ENCODE measurements around the gene ABCD1.
"Not testable (repeated sequence)": the region's sequence is repeated elsewhere in the genome, so short reads cannot be mapped to it uniquely, and the experiment has no call there.

The ABCD1 gene

DNA sequence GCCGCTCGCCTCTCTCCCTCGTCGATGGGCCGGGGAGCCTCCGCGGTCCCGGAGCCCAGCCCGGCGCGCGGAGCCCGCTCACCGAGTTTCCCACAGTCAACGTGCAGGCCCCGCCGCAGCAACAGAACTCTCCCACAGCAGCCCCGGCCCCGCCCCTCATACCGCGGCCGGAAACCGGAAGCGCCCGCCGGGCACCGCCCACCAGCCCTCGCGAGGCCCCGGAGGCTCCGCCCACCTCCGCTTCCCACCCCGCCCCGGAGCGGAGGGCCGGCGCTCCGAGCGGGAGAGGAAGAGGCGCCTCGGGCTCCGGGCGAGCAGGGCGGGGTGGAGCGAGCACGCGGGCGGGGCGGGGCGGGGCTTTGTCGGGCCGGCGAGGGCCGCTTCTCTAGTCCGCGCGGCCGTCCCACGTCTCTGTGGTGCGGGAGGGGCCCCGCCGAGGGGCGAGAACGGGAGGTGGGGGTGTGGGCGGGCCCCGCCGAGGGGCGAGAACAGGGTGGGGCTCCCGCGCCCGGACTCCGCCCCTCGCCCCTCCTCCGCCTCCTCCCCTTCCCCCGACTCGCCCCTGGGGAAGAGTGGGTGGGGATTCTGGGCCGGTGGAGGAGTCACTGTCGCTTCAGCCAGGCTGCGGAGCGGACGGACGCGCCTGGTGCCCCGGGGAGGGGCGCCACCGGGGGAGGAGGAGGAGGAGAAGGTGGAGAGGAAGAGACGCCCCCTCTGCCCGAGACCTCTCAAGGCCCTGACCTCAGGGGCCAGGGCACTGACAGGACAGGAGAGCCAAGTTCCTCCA lies at the start of gene ABCD1, which contains the start of gene BCAP31:
Gene ABCD1 (plus strand): TSS at position 605 of the 787 bp plus-strand sequence. CDS start 411 bp downstream, outside the sequence.
Gene BCAP31 (minus strand): TSS at position 136 of the 787 bp plus-strand sequence. CDS start 1,143 bp downstream, outside the sequence.
- peak in 13 of 14 donors; percentile 45 to 91 (median 78) for DNase-seq

- no peak for DNase-seq
Observed at GRCh38 chrX:153681175-153681574, 43.5 kb upstream of the ABCD1 start.

GRCh38 chrX:153683486-153683885 lies 41.2 kb upstream of the ABCD1 start:
- not testable (repeated sequence) for DNase-seq

DNA sequence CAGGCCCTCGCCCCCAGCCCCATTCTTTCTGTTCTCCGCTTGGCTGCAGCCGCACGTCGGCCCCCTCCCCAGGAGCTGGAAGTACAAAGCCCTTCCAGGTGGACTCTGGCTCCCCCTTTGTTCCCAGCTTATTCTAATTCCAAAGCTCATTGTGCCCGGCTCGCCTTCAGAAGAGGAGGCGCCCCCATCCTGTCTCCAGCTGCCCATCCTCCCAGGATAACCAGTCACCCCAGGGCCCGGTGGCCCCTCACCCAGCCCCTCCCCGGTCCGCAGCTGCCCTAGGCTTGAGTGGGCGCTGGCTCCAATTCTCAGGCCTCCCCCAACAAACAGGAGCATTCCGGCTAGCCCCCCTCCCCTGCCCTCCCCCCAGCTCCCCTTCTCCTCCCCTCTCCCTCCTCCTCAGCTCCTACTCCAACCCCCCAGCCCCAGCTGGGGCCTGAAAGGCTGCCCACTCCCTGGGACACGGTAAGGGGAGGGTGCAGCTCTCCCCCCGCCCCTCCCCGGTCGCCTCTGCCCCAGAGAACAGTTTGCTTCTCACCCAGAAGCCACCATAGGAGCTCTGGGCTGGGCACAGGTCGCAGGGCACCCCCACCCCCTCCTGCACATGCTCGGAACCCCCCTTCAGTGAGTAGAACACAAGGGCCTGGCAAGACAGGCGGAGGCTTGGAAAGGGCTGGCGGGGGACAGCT lies 40.0 kb upstream of the ABCD1 start:
- DNase-seq = no peak

DNA sequence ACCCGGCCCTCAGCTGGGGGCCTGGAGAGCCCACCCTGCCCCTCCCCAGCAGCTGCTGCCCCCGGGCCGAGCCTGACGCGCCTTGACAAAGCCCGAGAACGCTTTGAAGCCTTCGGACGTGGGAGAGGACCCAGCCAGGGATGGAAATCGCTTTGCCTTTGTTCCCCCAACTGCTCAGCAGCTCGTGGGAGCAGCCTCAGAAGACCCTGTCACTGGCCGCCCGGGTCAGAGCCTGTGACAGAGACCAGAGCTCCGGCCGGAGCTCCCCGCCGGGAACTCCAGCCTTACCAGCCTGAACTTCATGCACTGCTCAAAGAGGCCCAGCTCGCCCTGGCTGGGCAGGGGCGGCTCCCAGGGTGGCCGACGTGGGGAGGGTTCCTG lies 39.5 kb upstream of the ABCD1 start:
- DNase-seq = no peak

DNA sequence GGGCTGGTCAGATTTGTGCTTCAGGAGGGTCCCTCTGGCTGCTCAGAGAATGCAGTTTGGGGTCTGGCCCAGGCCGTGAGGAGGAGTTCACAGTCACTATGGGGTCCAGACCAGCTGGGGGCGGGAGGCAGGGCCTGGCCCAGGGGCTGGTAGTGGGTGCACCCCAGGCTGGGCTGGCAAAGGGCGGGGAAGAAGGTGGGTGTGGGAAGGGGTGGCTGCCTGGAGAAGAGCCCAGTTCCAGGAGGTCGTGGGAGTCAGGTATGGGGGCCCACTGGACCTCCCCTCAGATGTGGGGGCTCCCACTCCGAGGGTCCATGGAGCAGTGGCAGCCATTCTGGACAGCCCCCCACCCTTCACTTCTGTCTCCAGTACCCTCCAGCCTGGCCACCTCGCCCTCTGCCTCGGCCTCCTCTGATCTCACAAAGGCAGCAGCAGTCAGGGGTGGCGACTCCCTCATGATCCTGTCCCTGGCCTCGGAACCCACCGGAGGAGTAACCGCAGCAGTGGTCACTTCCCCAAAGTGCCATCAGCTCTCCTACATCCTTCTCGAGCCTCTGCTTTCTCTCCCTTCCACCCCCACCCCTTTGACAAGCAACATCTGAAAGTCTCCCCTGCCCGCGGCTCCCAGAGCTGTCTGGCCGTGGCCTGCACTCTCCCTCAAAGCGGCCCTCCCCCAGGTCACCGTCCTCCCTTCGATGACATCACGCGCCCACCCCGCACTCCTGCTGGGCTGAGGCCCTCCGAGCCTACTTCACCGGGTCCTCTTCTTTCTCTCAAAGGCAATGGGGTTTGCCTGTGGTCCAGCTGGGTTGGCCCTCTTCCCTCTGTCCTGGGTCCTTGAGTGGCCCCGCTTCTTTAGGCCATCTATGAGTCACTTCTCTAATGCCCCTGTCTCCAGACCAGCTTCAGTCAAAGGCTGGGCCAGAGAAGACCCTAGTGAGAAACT lies 38.6 kb upstream of the ABCD1 start:
- no peak for DNase-seq

DNA sequence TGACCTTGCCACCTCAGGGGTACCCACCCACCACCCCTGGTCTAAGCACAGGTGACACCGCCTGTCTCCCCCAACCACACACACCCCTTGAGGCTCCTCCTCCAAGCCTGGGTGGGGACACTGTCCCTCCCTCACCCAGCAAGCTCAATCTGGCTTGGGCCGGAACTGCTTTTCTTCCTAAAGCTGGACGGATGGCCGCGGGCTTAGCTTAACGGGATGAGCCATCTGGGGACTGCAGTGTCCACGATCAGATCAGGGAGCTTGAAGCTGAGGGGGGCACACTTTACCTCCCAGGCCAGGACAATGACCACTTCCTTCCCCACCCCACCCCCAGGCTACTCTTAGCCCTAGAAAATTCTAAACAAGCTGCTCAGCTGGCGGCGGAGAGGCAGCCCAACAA lies 37.9 kb upstream of the ABCD1 start:
- no peak for DNase-seq

- DNase-seq = peak in 12 of 14 donors; percentile 23 to 81 (median 56)
Observed at GRCh38 chrX:153687121-153688039, 37.3 kb upstream of the ABCD1 start, which contains the start of gene SLC6A8. SLC6A8 (plus strand) TSS chrX:153687926; CDS start chrX:153688575, 649 bp downstream.

DNA sequence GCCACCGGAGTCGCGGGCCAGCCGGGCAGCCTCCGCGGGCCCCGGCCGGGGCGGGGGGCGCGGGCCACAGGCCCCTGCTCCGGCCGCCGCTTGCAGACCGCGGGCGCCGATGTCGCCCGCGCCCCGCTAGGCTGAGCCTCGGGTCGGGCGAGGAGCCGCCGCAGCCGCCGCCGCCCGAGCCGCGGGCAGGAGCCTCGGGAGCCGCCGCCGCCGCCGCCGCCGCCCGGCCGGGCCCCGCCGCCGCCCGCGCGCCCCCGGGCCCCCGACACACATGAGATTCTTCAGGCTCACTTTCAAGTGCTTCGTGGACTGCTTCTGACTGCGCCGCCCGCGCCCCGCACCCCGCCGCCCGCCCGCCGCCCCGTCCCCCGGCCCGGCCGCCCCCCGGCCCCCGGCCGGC lies 36.6 kb upstream of the ABCD1 start:
- no peak for DNase-seq

DNA sequence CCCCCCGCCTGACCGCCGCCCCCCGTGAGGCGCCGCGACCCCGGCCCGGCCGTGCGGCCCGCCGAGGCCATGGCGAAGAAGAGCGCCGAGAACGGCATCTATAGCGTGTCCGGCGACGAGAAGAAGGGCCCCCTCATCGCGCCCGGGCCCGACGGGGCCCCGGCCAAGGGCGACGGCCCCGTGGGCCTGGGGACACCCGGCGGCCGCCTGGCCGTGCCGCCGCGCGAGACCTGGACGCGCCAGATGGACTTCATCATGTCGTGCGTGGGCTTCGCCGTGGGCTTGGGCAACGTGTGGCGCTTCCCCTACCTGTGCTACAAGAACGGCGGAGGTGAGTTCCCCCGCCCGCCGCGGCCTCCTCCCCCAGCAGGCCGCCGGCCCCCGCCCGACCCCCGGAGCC lies 36.1 kb upstream of the ABCD1 start:
- DNase-seq = no peak

GRCh38 chrX:153688911-153689590 lies 35.6 kb upstream of the ABCD1 start:
- peak in 12 of 14 donors; percentile 28 to 82 (median 60) for DNase-seq

GRCh38 chrX:153689654-153690465 lies 34.8 kb upstream of the ABCD1 start:
- no peak for DNase-seq

DNA sequence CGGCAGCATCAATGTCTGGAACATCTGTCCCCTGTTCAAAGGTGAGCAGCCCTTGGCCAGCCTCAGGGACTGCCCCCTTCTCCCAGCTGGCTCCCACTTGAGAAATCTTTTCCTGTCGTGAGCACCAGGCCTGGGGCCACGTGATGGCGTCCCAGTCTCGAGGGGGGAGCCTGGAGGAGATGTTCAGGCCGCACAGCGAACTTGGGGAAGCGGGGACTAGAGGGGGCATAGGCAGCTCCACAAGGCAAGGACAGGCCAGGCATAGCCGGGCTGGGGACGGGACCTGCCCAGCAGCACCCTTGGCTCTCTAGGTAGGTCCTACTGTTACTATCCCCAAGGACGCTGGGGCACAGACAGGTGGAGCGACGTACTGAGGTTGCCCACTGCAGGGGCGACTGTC lies 34.2 kb upstream of the ABCD1 start:
- DNase-seq = no peak

DNA sequence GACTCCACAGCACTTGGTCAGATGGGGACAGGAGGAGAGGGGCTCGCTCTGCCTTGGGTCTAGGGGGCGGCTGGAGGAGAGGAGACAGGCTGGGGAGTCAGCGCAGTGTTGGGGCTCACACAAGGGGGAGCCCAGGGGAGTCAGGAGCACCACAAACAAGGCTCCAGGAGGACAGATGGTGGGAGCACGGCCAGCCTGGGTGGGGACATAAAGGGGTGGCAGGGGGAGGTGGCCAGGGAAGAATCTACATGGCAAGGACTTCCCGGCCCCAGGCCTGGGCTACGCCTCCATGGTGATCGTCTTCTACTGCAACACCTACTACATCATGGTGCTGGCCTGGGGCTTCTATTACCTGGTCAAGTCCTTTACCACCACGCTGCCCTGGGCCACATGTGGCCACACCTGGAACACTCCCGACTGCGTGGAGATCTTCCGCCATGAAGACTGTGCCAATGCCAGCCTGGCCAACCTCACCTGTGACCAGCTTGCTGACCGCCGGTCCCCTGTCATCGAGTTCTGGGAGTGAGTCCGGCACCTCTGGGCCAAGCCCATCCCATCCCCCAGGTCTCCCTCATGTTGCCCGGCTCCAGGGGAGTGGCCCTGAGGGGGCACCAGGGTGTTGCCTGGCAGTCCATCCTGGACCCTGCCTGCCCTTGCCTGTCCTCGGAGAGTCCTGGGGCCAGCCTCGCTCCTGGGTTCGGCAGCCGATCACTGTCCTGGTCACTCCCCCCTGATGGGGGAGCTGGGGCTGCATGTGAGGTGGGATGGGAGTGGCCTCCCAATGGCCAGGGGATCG lies 33.4 kb upstream of the ABCD1 start:
- not testable (repeated sequence) for DNase-seq

- no peak for DNase-seq
Observed at GRCh38 chrX:153692003-153692402, 32.7 kb upstream of the ABCD1 start.

- DNase-seq = no peak
Observed at GRCh38 chrX:153692611-153693156, 32.0 kb upstream of the ABCD1 start.

GRCh38 chrX:153693216-153694086 lies 31.2 kb upstream of the ABCD1 start:
- no peak for DNase-seq

GRCh38 chrX:153694256-153694655 lies 30.4 kb upstream of the ABCD1 start:
- DNase-seq = not testable (repeated sequence)

Data from C1 segment of cervical spinal cord (tissue), 14 donors.